GM21786 (cell line): ENCODE data around the gene PI4KB.

Experiments
- ATAC-seq: cut with Tn5 transposase; IDR thresholded peaks from one replicate; pipeline ENCODE4 v1.9.1; 2021; ENCODE audit not compliant: unreplicated experiment

PI4KB gene

DNA sequence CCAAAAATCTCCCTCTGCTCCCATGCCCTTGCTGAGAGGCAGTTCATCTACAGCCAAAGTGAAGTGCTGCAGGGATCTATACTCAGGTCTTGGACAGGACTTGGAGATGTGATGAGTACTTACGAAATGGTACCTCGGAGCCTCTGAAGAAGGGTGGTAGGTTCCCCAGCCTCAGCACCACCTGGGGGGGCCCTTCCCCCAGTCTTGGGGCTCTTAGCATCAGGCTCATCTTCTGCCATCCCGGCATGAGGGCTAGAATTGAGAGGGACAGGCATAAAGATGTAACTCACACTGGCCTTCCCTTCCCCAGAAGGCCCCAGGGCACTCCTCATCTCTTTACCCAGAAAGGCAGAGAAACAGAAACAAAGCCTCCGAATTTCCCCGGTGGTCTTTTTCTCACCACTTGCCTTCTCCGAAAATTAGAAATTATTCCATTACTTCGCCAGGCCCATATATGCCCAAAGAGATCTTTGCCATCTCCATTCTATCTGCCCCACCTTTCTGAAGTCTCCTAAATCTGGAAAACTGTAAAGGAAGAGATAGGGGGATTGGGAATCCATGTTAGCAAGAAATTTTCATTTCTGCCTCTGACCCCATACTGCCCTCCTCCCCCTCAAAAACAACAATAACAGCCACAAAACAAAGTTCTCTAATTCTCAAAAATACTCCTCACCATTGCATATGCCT, 19.0 kb upstream of the PI4KB start:
- no peak for ATAC-seq

DNA sequence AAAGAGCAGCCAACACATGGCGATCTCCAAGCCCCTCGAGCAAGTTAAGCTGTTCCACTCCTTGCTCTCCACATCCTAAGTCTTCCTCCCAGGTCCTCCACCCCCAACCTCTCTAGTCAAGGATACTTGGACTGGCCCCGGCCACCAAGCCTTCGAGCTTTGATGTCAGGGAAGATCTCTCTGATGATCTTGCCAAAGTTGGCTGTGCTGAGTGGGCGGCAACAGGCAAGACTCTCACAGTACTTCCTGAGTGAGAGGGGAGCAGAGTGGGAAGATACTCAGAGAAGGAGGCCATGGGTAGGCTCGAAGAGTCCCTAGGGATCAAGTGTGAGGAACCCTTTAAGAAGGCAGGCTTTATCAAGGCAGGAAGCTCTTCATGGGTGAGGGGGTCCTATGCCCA, 17.1 kb upstream of the PI4KB start:
- ATAC-seq = no peak

DNA sequence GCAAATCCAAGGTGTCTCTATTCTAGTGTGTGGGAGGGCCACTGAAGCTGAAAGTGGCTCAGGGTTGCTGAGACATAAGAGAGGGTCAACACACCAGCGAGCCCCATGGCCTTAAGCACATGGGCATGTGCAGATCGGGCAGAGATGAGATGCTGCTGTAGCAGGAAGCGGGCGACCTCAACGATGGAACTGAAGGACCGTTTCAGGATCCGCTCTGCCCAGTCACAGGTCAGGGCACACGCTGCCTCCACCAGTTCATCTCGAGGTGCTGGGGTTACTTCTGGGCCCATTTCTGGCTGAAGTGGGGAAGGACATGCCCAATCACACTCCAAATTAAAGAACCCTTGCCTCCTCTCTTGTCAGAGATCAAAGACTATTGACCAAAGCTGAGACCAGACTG, 16.4 kb upstream of the PI4KB start:
- no peak for ATAC-seq

DNA sequence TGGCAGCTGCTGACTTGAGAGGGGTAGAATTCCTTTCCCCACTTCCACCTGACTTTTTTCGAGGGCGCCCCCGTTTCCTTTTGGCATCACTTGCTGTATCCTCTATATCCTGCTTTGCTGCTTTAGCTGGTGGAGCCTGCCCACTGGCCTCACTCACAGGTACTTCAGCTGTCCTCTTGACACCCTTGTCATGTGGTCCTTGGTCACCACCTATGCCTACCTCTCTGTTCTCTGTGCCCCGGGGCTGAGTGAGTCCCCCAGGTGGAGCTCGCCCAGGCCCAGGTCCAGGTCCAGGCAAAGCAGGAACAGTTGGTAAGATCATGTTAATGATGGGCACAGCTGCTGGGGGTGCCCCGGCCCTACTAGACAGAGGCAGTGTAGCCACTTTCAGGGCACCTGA, 15.4 kb upstream of the PI4KB start:
- no peak for ATAC-seq

DNA sequence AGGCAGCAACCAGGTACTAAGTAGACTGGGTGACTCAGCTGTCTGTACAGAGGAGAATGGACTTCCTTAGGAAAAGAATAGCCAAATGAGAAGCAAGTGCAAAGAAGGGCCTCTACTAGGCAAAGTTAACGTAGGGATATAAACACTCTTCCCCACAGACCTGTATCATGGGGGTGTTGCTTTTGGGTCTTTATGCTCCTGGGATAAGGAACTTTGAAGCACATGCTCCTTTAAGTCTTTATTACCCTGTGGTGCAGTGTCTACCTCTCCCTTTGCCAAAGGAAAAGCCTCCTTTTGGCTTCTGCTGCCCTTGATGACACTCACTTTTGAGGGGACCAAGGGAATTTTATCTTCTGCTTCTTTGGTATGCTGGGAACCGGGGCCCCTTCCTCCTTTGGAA, 14.8 kb upstream of the PI4KB start:
- ATAC-seq = no peak

DNA sequence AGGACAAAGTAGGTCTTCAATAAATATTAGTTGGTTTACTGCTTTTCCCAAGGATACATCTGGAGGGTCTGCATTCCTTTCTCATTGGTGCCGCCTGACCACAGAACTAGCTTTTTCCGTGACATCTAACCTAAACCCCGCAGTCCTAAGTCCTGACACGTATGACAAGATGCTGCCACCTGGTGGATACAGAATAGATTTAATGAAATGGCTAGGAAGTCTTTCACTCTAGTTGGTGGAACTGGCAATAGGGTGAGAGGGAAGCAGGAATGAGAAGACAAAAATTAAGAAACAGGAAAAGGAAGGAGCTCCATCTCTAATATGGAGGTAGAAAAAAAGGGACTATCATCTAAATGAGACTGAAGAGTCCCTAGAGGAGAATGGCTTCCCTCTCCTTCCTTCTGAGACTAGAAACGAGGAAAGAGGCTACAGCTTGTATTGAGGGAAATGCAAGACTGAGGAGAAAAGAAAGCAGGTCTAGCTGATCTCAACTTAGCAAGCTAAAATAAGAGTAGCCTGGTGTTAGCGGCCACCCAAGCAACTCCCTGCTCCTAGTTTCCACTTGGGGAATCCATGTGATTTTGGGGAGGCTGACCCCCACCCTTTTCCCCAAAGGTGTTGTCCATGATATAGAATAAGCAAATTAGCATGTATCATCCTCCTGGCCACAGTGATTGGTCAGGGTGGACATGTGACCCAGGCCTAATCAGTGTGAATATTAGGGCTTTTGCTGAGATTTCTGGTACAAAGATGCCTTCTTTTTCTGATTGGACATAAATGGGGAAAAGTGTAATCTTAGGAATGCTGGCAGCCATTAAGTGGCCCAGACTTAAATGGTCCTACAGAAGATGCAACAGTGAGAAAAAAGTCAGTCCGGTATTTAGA, 13.9 kb upstream of the PI4KB start:
- no peak for ATAC-seq

DNA sequence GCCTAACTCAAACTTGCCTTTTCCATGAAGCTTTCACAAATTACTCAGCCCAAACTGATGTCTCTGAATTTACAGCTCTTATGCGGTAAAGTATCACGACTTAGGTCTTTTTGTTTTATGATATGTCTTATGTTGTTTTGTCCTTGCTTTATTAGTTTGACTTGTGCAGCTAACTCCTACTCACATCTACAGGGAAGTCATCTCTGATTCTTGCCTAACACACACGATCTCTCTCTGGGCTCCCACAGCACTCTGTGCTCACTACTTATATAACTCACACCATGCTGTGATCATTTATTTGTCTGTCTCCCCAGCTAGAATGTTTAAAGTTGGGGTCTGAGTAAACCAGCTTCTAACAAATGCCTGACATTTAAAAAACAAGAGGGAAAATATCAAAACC, 9.3 kb upstream of the PI4KB start:
- no peak for ATAC-seq

DNA sequence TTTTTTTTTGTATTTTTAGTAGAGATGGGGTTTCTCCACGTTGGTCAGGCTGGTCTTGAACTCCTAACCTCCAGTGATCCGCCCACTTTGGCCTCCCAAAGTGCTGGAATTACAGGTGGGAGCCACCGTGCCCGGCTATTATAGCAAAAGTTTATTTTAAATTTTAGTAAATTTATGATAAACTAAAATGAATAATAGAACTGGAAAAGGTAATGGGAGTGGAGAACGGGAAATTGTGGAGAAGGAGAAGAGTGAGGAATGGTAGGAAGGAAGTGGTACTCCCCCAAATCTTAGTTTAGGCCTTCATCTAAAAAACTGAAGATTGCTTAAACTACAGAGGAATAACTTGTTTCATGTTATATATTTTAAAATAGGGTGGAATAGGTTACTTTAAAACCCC, 7.6 kb upstream of the PI4KB start:
- no peak for ATAC-seq

DNA sequence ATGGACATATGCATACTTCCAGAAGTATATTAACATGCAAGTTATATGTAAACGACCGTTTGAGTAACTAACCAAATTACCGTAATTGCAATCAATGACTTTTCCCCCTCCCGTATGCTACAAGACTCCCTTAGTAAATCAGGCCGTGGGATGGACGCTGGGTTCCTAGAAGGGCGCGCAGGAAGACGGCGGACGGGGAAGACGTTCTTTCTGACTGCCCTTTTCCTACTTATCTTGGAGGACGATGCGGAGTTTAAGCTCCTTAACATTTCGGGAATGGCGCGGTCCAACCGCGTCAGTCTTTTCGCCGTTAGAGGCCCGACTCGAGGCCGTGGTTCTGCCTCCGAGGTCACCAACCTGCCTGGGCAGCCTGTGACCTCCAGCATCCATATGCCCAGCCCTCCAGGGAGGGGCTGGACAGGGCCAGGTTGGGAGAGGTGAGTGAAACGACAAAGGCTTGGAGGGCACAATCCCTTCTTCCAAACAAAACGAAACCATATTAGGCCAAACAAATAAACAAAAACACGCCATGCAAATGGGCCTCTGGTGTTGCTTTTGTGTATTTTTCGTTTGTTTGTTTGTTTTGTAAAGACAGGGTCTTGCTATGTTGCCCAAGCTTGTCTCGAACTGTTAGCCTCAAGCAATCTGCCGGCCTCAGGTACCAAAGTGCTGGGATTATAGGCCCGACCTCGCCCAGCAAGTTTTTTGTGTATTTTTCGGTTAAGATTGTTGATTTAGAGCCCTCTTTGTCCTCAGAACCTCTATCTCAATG, 873 bp upstream of the PI4KB start:
- peak; percentile 15 for ATAC-seq

DNA sequence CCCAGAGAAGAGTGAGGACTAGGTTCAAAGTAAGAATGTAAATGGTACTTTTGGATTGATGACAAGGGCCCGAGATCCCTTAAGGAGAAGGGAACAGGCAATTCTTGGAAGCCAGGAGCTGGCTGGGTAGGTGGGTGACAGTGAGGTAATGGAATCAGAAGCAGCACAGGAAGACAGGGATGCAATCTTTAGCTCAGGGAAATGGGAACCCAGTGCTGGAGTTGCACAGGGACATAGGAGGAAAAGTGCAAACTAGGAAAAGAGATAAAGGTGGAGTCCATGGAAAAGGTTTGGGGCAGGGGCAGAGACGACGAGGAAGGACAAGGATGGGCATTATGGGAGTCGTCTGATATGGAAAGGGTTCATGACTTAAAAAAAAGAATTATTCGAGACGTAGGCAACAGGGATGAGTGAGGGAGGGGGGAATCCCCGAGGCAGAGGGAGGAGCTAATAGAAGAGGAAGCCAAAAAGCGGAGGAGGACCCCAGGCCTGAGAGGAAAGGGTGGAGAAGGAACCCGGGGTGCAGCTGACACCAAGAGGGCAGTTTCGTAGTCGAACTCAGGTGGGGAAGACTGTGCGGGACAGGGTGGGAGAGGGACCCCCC, 495 bp downstream of the PI4KB start:
- ATAC-seq = peak; percentile 52

DNA sequence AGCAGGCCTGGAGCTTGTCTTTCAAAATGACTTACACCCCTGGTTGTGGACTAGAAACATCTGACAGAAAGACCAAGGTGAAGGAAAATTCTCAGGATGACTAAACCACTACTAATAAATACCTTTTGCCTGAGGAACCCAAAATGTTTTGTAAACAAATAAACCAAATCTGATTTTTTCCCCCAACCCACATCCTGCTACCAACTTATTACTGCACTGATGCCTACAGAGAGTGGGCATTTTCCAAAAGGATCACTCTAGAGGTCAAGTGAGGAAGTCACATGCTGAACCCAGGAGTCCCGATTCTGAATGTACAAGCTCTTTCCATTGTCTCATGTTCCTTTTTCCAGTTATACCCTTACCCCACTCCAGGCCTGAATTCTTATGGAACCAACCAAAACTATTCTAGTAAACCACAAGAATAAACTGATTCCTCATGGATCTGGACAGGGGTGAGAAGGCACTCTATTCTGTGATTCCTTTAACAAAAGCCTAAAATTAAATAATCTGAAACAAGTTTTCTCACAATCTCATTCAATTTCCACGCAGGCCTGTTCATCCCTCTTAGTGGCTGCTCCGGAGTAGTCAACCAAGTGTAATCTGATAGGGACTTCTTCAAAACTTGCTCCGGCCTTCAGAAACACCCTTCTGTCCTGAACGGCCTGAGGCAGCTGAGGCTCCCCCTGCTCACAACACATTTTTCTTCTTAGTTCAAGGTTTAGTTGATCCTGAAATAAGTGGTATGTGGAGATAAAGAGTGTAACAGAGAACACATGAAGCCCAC, 1.4 kb downstream of the PI4KB start:
- no peak for ATAC-seq

DNA sequence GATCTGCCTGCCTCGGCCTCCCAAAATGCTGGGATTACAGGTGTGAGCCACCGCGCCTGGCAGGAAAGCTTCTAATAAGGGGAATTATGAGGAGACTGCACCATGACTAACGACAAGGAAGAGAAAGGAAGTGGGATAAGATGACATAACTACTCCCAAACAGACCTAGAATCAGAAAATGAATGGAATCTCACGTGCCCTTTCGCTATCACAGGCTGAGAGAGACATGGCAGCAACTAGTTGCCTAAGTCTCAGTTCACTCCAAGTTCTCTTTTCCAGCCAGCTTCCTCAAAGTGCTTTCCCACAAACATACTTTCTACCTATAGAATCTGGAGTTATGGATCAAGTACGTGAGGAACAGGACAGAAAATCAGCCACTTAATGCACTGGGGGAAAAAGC, 2.0 kb downstream of the PI4KB start:
- no peak for ATAC-seq

DNA sequence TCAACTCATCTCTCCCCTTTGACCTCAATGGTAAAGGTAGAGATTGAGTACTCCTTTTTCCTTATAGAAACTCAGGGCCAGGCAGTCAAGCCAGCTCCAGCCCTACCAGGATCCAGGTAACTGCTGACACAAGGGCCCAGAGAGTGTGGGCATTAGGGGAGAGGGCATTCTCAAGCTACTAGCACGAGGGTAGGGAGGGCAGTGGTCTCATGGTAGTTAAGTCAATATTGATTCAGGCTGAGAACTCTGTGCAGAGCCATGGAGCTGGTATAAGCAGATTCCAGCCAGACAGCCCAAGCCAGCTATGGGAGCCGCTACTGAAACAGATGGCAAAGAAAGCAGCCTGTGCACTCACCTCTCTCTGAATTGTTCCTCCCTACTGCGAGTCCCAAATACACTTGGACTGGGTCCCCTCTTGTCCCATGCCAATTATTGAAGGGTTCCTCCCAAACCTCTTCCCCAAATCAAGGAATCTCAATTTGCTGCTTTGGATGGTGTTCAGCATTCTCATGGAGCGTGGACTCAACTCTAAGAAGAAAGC, 2.8 kb downstream of the PI4KB start:
- no peak for ATAC-seq

DNA sequence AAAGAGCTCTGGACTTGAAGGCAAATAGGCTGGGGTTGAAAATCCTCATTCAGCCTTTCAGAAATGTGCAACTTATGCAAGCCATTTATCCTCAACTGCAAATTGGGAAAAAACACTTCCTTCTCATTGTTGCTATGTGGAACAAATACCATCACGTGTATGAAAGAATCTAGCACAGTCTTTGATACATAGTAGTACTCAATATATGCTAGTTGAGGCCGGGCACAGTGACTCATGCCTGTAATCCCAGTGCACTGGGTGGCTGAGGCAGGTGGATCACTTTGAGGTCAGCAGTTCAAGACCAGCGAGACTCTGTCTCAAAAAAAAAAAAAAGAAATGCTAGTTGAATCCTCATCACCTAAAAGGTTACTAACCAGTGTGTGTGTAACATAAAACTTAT, 8.2 kb downstream of the PI4KB start:
- ATAC-seq = no peak

DNA sequence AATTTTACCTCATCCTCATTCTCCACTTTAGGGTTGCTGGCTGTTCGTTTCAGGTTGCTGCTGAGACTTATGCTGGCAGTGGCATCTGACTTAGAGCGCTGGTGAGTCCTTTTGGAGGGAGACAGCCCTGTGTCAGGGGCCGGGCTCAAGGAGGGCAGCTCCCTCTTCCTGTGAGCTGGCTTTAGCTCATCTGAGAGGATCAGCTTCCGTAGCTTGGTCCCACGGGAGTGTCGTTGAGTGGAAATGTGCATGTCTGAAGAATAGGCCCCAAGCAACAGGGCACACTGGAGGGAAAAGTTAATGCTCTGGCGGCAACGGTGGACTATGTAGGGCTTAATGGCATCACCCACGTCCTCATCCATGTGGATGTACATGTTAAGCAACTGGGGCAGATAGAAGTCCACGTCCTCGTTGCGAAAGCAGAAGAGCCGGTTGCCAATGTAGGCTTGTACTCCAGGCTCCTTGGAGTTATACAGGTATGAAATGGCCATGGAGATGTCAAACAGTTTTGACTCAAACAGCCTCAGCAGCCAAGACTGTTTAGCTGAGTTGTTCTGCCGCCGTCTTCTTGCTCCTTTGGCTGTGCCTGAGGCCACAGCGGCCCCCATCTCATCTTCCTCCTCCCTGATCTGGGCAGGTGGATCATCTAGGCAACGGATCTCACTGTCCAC, 11.5 kb downstream of the PI4KB start:
- no peak for ATAC-seq

DNA sequence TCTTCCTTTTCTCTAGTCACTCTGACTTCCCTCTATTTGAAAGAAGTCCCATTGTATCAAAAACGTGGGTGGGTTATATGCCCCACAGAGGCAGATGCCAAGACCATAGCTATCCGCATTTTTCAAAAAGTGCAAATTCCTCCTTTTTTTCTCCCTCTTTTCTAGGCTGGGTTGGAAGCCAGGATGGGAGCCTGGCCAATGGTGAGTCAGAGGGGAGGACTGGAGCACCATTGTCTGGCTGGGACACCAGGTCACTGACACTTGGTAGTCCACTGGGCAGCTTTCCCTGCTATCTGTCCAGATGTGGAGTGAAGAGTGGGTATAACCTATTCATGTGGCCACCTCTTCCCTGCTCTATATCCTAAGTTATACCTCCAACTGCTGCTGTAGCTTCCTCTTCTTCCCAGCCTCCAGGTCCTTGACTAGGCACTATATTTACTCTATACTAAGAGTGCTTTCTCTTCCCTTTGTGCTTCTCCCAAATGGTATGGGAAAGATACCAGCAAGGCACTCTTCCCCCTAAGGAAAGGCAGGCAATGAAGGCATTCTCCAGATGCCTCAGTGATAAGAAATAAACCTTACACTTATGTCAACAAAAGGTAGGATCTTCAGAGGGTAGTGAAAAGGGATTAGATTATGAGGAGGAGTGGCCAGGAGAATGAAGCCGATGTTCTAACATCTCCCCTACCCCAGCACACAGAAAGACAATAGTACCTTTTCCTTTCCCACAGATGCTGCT, 12.9 kb downstream of the PI4KB start:
- no peak for ATAC-seq

DNA sequence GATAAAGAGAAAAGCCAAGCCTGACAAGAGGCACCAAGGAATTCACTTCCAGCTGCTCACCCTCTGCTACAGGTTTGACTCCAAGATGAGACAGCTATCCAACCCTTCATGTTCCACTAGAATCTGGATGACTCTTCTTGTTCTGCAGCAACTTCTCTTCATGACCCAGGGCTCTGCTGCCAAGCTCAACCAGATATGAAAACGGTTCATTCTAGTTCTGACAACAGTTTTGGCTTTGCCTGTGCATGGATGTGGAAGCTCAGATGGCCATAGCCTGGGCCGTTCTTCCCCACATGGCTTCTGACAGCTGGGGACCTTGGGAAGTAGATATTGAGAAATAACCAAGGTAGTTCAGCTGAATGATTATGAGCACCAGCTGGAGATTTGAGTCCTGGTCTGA, 13.7 kb downstream of the PI4KB start:
- no peak for ATAC-seq

DNA sequence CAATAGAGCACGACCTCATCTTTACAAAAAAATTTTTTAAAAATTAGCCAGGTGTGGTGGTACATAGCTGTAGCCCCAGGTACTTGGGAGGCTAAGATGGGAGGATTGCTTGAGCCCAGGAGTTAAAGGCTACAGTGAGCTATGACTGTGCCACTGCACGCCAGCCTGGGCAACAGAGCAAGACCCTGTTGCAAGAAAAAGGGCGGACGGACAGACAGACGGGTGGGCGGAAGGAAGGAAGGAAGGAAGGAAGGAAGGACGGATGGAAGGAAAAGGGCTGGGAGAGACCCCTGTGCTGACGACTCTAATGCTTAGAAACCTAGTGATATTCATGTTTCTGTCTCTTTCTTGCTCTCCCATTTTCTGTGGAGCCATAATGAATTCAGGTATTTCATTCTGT, 14.4 kb downstream of the PI4KB start:
- ATAC-seq = no peak

DNA sequence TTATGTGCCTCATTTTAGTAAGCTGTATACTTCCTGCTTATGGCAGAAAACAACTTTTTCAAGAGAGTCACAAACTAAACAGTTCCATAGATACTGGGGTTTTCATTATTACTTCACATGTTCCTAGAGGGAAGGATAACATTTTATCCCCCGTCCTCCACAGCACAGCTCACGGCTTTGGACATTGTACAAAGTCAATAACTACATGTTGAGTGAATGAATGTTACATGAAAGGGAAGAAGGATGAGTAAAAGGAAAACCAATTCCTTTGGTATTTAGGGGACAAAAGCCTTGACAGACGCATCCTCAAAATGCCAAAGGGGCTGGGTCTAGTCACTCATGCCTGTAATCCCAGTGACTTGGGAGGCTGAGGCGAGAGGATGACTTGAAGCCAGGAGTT, 14.8 kb downstream of the PI4KB start:
- no peak for ATAC-seq
